ACHN (cell line): ENCODE data around the gene ANKRD36C.
"Not testable (repeated sequence)": the region's sequence is repeated elsewhere in the genome, so short reads cannot be mapped to it uniquely, and the experiment has no call there.

ENCODE experiments used
- DNase-seq: peaks from one replicate; pipeline ENCODE4 v3.0.0-alpha.2; 2015
- in situ Hi-C: cut with HindIII; loops from 2 replicates; pipeline ENCODE4 v1.10.0; 2017; ENCODE audit warnings: low sequenced_read_pairs, low pct_ligation_motif_present, low pct_unique_long_range_greater_than_20kb

Gene ANKRD36C

DNA sequence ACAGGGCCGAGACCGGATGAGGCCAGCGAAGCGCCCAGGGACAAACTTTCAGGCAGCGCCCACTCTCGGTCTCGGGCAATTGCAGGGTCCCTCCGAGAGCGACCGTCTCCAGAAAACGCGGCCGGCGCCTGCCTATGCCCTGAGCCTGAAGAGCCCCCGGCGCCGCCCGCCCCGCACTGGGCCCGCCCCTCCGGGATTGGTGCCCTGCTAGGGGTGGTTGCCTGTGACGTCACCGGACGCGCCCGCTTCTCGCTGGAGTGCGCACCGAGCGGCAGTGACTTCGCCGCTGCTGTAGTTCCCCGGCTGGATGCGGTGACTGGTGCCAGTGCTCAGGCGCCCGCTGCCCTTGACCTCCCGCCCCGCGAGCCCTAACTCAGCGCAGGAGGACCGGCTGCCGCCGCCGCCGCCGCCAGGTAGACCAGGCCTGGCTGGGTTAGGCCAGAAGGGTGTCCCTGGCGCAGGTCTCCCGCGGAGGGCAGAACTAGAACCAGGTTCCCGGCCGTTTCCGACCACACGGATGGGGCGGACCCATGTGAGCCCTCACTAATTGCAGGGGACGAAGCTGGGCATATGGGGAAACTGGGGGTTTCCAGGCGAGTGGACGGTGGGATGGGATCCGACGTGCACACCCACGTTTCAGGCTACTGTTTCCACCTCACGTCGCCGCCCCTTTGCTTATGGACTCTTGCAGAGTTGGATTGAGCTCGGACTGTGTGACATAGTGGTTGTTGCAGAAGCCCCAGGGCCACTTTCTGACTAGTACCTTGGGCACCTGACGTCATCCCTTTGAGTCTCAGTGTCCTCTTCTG lies 18.9 kb upstream of the ANKRD36C start:
- DNase-seq, result peak; percentile 90
- in situ Hi-C loops, result not testable (repeated sequence)

DNA sequence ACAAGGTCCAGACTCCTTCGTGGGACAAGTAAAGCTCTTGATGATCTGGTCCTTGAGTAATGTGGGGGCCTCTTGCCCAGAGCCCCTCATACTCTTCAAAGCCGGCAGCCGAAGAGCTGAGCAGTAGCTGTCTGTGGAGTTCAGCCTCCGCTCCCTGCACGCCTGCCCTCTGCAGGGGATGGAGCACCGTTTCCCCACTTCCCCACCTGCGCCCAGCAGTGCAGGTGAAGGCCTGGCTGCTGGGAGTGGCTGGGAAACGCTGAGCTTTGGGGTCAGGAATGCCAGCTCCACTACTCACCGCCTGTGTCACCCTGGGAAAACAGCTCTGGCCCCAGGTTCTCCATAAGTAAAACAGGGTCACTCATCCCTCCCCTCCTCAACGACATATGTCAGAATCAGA lies 18.2 kb upstream of the ANKRD36C start:
- DNase-seq, in situ Hi-C loops: not testable (repeated sequence)

DNA sequence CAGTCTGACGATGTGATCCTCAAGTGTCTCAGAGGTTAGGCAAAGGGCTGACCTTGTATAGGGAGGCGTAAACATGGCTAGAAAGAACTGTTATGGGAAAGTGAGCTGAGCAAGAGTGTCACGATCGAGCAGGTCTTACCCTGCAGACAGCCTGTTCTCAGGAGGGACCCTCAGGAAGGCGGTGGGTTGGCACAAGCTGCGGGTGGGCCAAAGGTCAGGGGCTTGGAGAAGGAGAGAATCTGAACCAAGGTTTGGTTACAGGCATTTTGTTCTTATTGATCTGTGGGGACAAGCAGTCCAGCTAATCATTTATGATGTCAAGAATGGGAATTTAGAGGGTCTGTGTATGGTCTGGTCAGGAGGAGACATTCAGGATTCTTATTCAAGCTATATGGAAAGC lies 16.4 kb upstream of the ANKRD36C start:
- DNase-seq, in situ Hi-C loops: not testable (repeated sequence)

DNA sequence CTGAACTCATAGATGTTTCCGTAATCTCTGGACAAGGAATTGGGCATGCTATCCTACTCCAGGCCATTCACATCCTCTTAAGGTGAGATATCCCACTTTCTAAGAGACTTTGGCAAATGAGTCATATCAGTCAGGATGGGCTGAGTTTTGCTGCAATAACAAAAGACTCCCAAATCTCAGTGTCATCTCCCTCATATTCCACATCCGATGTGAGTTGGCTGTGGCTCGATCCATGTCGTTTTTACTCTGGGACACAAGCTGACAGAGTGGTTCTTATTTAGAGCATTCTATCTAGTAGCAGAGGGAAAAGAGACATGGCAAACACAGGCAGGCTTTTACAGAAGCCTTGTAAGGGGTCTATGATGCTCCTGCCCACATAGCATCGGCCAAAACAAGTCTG lies 14.6 kb upstream of the ANKRD36C start:
- DNase-seq, in situ Hi-C loops: not testable (repeated sequence)

DNA sequence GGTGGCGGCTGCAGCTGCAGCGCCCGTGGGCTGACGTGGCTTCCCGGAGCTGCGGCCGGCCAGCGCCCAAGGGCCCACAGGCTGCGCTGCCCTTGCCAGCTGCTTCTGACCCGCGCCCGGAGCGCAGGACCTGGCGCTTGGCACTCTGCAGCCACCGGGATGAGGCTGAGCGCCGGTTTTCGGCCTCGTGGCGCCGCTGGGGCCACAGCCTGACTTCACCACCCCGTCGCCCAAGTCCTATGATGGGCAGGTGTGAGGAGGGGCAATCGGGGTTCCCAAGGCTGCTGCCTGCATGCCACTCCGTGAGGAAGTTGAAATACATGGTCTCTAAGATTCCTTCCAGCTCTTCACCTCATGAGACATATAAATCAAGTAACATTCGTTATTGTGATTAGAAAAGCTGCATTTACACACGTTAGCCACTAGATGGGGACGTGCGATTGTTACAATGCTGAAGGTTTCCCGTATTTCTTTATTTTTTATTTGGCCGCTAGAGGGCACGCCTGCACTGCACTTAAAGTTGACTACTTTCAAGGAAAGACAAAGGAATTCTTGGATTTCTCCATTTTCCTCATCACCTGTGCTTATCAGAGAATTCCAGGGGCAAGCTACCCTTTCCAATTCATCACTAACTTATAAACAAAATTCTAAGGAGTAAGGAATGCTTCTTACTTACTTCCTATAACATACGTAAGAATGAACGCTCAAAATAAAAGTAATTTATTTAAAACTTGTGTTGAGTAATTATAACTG lies 1.1 kb upstream of the ANKRD36C start:
- in situ Hi-C loops, result not testable (repeated sequence)
- peak; percentile 54 for DNase-seq

DNA sequence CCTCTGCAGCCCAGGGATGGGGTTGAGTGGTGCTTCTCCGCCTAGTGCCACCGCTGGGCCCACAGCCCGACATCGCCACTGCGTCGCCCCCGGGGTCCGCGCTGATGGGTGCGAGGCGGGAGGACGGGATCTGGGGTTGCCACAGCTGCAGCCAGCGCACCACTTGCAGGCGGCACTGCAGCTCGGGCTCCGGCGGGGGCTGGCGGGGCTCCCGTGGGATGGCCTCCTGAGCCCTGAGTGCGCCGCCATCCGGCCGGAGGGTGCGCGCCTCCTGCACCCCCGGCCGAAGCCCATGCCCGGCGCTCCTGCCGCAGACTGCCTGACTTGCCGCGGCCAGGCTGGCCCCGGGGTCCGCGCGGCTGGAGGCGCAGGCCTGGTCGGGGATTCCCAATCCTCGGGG lies 478 bp upstream of the ANKRD36C start:
- DNase-seq, in situ Hi-C loops: not testable (repeated sequence)

DNA sequence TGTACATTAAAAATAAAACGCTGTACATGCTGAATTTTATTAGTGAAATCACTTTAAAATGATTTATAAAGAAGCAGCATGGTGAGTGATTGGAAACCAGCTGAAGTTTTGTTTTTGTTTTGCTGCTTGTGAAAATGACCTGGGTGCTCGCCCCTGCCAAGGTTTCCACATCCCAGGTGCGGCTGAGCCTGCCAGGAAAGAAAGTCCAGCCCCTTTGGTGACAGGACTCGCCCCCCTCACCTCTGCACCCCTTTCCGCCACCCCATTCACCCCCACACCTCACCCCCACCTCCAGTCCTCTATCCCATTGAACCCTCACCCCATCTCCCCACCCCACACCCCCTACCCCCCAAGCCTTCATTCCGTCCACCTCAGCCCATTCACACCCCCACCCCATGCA lies 740 bp downstream of the ANKRD36C start:
- in situ Hi-C loops, DNase-seq: not testable (repeated sequence)

DNA sequence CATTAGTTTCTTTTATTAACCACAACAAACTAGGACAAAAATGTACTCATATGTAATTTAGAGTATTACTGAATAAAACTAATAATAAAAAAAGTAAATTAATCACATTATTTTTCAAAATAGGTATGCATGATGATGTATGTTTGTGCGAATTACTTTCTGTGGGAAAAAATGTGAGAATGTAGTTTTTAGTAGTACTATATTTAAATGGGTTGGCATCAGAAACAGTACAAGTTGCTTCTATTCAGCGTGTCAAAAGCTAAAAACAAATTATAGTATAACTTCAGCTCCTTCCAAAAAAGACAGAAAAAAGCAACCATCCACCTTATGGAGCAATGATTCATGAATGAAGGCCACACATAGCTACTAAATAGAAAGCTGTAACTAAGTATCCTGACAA lies 40.0 kb downstream of the ANKRD36C start:
- DNase-seq, in situ Hi-C loops: not testable (repeated sequence)

DNA sequence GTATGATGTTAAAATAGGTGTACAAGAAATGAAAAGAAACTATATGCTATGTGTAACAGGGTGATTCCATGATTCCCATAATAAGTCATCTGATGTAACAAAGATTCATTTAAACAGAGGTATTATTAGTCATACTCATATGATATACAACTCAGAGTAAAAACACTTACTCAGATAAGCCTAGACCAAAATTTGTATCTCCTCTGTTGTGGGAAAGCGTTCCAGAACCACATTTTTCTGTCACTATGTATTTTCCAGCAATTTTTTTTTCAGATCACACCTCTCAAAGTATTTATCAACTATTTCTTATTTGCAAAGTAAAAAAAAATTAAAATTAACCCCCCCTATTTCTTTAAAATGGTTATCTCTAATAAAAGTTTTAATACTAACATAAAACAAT lies 43.6 kb downstream of the ANKRD36C start:
- in situ Hi-C loops, DNase-seq: not testable (repeated sequence)

DNA sequence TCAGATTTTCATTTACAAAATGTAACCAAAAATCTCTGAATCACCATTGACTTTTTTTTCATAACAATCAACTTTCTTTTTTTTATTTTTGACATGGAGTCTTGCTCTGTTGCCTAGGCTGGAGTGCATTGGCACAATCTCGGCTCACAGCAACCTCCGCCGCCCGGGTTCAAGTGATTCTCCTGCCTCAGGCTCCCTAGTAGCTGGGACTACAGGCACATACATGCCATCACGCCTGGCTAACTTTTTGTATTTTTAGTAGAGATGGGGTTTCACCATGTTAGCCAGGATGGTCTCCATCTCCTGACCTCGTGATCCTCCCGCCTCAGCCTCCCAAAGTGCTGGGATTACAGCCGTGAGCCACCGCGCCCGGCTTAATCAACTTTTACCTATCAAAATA lies 51.7 kb downstream of the ANKRD36C start:
- in situ Hi-C loops, result not testable (repeated sequence)

DNA sequence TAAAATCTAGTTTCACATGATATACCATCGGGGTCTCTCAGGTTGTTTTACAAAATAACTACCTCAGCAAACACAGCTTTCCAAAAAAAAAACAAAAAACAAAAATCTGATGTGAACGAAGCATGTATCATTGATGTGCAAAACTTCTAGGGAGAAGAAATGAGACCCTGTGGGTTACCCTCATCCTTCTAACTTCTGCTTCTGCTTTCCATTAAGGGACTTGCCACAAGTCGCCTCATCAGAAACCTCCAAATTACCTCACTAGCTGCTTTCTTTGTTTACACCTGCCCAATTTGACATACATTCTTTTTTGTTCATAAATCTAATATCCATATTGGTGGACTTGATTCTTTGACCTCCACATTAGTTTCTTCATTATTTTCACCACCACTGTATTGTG lies 60.9 kb downstream of the ANKRD36C start:
- in situ Hi-C loops, DNase-seq: not testable (repeated sequence)

More for the DNA sequence above, 51.7 kb downstream of the ANKRD36C start:
- DNase-seq, result not testable (repeated sequence)

DNA sequence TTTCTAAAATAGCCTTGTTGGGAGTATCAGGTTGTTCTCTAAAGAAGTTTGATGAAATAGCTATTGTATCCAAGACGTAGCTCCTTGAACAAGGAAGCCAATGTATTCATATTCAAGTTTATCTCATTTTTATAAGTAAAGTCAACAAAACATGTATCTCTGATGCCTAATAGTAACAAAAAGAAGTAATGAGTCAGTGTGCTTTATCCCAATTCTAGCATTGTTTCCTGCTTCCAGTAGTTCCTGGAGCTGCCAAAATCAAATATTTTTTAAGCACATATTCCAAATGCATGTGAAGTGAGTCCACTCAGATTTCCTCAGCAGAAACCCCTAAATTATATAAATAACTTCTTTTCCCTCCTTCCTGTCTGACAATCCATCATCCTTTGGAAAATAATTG lies 74.6 kb downstream of the ANKRD36C start:
- in situ Hi-C loops, DNase-seq: not testable (repeated sequence)

DNA sequence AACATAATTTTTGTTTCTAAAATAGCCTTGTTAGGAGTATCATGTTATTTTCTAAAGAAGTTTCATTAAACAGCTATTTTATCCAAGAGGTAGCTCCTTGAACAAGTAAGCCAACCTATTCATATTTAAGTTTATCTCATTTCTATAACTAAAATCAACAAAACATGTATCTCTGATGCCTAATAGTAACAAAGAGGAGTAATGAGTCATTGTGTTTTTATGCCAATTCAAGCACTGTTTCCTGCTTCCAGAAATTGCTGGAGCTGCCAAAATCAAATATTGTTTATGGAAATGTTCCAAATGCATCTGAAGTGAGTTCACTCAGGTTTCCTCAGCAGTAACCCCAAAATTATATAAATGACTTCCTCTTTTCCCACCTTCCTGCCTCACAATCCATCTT lies 76.5 kb downstream of the ANKRD36C start:
- DNase-seq, in situ Hi-C loops: not testable (repeated sequence)

DNA sequence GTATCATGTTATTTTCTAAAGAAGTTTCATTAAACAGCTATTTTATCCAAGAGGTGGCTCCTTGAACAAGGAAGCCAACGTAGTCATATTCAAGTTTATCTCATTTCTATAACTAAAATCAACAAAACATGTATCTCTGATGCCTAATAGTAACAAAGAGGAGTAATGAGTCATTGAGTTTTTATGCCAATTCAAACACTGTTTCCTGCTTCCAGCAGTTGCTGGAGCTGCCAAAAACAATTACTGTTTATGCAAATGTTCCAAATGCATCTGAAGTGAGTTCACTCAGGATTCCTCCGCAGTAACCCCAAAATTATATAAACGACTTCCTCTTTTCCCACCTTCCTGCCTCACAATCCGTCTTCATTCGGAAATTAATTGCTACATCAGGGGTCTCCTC lies 80.2 kb downstream of the ANKRD36C start:
- in situ Hi-C loops, DNase-seq: not testable (repeated sequence)

DNA sequence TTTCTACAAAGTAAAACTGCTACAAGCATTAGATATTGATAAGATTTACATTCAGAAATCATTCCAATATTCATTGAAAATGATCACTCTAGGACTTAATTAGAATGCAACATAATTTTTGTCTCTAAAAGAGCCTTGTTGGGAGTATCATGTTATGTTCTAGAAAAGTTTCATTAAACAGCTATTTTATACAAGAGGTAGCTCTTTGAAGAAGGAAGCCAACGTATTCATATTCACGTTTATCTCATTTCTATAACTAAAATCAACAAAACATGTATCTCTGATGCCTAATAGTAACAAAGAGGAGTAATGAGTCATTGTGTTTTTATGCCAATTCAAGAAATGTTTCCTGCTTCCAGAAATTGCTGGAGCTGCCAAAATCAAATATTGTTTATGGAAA lies 97.2 kb downstream of the ANKRD36C start:
- in situ Hi-C loops, DNase-seq: not testable (repeated sequence)

DNA sequence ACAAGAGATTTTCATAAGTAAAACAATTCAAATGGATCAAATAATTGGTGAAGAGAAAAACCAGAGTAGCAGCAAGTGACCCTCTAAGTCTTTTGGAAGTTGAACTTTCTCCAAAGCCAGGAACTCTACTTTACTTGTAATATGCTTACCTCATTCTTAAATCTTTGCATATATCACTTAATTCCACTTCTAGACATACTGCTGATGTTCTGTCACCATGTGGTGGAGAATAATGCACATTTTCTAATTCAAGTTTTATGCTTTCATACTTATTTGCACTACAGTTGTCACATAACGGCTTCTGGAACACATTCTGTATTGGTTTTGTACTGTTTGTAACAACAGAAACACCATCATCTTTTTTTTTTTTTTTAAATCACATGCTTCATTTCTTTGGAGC lies 123.7 kb downstream of the ANKRD36C start:
- in situ Hi-C loops, DNase-seq: not testable (repeated sequence)

DNA sequence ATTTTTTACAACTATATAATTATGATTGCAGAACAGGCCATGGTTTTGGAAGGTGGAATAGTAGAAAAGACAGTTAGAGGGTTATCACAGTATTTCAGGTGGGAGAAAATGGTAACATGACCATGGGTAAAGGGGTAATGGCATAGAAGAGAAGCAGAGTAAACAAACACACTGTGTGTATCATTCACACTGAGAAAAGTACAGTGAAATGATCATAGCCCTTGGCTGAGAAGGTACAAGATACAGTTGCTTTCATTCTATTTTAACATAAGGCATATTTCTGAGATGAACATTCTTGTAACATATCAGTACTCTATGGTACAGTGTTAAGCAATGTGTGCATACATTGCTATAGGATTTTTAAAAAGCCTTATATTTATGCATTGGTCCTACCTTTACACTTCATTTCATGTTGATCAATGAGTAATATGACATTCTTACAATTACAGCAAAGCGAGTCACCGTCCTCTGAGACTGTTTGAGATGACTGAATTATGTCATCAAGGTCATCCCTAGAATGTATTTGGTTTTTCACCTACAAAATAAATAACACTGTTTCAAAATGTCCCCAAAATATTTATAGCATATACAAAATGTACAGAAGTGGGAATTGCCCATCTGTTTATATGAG lies 124.5 kb downstream of the ANKRD36C start:
- in situ Hi-C loops, DNase-seq: not testable (repeated sequence)

DNA sequence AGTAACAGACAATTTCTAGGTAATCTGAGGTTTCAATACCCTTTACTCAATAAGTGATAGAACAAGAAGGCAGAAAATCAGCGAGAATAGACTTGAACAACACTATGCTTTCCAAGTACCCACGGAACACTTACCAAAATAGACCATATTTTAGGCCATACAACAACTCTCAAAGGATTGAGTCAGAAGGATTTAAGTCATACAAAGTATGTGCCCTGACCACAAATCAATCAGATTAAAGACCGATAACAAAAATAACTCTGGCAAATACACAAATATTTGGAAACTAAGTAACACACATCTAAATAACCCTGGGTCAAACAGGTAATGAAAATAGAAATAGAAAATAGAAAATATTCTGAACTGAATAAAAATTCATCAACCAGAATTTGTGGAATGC lies 129.5 kb downstream of the ANKRD36C start:
- in situ Hi-C loops, DNase-seq: not testable (repeated sequence)

DNA sequence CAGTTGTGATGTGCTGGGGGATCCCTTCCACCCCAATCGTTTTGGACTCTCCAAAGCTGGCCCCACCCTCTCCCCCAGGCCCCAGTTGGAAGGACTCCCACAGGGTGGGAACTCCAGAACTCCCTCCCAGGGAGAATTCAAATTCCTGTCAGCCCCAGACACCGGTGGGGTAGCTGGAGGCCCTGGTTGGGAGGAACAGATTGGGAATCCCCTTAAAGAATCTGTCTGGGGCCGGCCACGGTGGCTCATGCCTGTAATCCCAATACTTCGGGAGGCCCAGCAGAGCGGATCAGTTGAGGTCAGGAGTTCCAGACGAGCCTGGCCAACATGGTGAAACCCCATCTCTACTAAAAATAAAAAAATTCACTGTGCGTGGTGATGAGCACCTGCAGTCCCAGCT lies 155.5 kb downstream of the ANKRD36C start:
- no peak for DNase-seq
- in situ Hi-C loops, result no loop called here
